Endothelial cell of hepatic sinusoid (primary cell): ENCODE results near the gene PARD6A.

ENCODE experiments used
- in situ Hi-C: cut with HindIII; loops from 2 replicates; pipeline ENCODE4 v1.10.0; 2017; ENCODE audit warnings: low sequenced_read_pairs

The PARD6A gene, protein sequence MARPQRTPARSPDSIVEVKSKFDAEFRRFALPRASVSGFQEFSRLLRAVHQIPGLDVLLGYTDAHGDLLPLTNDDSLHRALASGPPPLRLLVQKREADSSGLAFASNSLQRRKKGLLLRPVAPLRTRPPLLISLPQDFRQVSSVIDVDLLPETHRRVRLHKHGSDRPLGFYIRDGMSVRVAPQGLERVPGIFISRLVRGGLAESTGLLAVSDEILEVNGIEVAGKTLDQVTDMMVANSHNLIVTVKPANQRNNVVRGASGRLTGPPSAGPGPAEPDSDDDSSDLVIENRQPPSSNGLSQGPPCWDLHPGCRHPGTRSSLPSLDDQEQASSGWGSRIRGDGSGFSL

DNA sequence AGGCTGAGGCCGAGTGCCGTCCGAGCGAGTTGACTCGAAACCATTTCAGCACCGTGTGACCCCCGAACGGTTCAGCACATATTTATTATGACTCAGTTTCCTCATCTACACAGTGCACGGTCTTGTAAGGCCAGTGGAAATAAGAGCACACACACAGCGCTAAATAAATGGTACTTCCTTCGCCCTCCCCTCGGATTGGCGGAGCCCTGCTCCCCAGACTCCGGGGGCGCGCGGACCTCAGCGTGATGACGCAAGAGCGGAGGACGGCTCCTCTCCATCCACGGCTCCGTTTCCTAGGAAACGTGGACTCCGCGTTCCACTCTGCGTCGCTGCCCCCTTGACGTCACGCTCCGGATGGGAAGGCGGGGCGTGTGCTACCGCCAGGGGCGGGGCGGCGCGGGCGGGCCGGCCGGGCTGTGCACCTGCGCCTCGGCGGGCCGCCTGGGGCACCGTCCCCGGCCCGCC is at the start of gene PARD6A:
PARD6A (plus strand) TSS at position 397 of the 465 bp plus-strand sequence. CDS start 79 bp downstream, outside the sequence.
- in situ Hi-C loops: no loop called here

DNA sequence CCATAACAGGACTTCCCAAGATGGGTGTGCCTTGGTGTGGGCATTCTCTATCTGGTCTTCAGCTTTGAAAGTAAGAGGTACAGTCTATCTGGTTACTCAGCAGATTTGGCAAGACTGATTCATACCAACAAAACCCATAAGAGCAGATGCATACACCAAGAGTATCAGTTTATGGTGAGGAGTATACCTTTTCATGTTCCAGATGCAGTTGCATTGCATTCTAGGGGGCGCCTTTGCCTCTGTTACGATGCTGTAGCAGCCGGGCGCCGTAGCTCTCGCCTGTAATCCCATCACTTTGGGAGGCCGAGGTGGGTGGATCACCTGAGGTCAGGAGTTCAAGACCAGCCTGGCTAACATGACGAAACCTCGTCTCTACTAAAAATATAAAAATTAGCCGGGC is 47.0 kb upstream of the PARD6A start:
- in situ Hi-C loops: no loop called here

DNA sequence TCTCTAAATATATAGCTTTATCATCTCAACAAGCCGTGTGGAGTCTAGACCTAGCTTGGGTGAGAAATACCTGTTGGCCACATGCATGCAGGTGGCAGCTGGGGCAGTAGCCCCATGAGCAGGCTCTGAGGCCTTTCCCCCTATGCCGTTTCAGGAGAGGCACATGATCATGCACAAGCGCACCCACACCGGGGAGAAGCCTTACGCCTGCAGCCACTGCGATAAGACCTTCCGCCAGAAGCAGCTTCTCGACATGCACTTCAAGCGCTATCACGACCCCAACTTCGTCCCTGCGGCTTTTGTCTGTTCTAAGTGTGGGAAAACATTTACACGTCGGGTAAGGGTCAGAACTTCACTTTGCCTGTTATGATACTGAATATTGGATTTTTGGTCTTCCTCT is 32.5 kb upstream of the PARD6A start:
- in situ Hi-C loops: no loop called here

DNA sequence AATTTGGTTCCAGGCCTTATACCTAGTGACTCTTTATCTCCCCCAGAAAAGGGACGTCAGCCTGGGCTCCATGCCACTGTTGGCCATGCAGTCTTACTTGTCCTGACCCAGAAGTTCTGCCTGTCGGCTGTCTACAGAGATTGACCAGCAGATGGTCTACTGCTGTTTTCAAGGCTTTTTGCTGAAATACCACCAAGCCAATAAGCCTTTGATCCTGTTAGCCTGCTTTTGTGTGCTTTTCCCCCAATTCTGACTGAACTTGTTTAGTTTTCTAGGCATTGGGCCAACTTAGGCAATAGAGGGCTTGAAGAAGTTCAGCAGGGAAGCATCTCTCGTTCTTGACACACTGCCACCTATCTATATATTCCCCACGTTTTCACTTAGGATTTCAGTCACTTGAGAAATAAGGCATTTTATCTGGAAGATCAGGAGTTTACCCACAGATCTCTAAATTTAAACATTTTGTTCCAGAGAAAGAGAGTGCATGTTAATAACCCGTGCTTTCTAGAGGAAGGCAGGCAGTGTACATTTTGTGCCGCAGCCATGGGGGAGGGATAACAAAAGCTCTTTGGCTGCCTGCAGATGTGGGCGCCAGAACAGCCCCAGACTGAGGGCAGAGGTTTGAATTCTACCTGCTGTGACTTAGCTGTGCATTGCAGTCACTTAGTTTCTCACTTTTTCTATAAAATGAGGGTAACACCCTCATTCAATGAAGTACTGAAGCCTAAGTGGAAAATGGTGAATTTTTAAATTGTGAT is 28.2 kb upstream of the PARD6A start:
- in situ Hi-C loops: no loop called here

DNA sequence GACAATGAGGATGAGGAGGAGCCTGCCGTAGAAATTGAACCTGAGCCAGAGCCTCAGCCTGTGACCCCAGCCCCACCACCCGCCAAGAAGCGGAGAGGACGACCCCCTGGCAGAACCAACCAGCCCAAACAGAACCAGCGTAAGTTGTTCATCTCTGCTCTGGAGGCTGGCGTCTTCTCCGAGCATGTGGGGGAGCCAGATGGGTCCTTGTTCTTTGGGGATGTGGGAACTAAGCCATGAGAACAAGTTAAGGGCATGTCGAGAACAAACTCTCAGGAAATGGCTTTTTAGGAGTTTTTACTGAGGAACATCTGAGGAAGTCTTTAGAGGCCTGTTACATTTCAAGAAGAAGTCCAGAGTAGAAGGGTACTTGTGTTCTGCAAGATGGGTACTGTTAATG is 24.0 kb upstream of the PARD6A start:
- in situ Hi-C loops: no loop called here

DNA sequence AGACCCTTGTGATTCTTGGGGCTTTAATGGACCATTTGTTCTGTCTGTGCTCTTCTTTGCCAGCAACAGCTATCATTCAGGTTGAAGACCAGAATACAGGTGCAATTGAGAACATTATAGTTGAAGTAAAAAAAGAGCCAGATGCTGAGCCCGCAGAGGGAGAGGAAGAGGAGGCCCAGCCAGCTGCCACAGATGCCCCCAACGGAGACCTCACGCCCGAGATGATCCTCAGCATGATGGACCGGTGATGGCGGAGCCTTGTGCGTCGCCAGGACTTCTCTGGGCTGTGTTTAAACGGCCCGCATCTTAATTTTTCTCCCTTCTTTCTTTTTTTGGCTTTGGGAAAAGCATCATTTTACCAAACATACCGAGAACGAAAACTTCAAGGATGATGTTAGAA is 23.1 kb upstream of the PARD6A start:
- in situ Hi-C loops: no loop called here

DNA sequence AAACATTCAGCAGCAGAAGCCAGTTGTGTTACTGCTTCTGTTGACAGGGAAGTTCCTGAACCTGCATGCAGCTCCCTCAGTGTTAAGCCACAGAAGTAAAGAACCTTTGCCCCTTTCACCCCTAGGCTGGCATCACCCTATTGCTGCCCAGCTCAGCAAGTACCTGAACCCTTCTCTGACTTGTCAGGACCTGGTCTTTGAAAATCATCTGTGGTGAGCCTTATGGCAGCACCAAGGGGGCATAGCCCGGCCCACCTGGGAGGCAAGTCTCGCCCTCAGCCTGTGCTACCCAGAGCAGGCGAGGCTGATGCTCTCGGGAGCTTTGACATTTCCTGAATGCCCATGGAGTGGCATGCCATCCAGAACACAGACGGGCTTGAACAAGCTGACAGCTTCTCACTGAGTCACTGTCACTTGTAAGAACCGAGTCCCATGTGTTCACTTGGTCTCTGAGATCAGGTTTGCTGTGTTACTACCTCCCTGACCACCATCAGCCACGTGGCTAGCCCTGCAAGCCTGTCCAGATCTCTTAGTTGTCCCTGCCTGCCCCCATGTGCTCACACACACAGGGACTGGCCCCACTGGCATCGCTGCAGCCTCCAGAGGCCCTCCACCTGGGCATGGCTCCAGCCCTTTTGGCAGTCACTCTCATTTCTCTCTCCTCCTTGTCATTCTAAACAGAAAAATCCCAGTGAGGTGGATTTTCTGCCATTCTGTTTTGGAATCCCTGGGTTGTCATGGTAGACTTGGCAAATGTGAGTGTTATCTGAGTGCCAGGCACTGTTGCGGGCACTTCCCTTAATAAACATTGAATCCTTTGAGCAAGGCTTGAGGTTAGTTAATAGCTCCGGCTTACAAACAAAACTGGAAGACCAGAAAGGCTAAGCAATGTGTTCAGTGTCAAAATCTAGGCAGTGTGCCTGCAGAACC is 18.7 kb upstream of the PARD6A start:
- in situ Hi-C loops: loop anchor here (5.0 kb wide), 1 partner anchor 55 kb away; no protein-coding TSS in a partner anchor

DNA sequence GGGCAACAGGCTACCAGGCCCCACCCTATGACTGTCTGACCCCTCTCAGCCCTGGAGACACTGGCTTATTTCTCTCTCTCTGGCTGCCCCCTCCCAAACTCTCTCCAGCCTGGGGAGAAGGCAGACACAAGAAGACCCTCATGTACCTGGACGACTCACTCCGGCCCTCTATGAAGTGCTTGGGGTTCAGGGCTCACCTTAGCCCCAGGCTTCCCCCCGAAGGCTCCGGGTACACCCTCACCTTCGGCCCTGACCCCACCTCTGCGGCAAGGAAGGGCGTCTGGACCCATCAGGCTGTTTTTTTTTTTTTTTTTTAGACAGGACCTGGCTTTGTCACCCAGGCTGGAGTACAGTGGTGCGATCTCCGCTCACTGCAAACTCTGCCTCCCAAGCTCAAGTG is 16.7 kb upstream of the PARD6A start:
- in situ Hi-C loops: loop anchor here (5.0 kb wide), 1 partner anchor 57 kb away; no protein-coding TSS in a partner anchor

DNA sequence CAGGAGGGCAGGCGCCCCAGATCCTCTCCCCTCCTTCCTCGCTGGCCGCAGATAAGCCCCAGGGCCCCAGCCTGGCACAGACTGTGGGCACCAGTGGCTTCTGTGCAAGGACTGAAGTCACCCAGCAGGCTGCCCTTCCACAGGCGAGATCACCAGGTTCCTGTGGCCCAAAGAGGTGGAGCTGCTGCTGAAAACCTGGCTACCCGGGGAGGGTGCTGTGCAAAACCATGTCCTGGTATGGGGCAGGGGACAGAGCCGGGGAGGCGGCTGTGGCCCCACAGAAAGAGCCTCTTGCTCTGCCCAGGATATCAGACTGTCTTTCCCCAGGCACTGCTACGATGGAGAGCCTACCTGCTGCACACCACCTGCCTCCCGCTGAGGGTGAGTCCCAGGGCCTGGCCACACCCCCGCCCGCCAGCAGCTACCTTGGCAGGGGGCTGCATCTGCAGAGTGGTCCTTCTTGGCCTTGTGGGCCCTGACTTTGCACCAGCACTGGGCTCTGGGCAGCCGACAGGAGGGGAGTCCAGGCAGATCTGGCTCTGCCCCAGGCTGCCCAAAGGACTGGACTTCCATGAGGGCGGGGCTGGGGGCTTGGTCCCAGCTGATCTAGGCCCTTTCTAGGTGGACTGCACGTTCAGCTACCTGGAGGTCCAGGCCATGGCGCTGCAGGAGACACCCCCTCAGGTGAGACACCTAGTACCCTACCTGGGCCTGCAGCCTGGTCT is 15.2 kb upstream of the PARD6A start:
- in situ Hi-C loops: no loop called here

DNA sequence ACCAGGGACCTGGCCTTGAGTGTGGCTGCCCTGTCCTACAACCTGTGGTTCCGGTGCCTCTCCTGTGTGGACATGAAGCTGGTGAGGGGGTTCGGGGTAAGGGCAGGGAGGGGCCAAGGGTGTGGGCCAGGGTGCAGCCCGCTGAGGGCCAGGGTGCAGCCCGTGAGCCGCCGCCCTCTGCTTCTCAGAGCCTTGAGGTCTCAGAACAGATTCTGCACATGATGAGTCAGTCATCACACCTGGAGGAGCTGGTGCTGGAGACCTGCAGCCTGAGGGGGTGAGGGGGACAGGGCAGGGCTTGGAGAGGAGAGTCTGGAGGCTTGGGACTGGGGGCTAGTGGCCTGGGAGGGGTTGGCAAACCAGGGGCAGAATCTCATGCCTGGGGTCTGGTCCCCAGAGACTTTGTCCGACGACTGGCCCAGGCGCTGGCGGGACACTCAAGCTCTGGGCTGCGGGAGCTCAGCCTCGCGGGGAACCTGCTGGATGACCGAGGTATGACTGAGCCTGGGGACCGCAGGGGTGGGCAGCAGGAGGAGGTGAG is 13.6 kb upstream of the PARD6A start:
- in situ Hi-C loops: no loop called here

DNA sequence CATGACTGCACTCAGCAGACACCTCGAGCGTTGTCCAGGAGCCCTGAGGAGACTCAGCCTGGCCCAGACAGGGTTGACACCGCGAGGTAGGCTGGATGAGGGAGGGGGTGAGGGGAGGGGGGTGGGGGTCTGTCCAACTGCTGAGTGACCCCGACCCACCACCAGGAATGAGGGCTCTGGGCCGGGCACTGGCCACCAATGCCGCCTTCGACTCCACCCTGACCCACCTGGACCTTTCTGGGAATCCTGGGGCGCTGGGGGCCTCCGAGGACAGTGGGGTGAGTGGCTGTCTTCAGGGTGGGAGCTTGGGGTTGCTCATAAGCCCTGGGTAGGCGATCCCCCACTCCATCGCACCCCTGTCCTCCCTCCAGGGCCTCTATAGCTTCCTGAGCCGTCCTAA is 13.1 kb upstream of the PARD6A start:
- in situ Hi-C loops: no loop called here

DNA sequence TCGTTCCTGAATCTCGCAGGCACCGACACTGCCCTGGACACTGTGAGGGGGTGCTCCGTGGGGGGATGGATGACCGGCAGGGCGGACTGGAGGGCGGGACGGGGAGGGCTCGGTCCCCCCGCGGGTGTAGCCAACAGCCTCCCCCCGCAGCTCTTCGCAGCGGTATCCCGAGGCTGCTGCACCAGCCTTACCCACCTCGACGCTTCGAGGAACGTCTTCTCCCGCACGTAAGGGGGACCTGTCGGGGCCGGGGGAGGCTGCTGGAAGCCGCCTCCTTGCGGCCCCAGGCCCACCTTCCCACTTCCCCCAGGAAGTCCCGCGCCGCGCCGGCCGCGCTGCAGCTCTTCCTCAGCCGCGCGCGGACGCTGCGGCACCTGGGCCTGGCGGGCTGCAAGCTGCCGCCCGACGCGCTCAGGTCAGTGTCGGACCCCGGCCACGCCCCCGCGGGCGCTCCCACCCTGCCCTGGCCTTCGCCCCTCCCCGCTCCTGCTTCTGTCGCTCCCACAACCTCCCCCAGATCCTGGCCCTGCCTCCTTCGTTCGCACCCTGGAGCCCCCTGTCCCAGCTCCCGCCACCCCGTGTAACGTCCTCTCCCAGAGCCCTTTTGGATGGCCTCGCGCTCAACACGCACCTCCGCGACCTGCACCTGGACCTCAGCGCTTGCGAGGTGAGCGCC is 12.5 kb upstream of the PARD6A start:
- in situ Hi-C loops: no loop called here

DNA sequence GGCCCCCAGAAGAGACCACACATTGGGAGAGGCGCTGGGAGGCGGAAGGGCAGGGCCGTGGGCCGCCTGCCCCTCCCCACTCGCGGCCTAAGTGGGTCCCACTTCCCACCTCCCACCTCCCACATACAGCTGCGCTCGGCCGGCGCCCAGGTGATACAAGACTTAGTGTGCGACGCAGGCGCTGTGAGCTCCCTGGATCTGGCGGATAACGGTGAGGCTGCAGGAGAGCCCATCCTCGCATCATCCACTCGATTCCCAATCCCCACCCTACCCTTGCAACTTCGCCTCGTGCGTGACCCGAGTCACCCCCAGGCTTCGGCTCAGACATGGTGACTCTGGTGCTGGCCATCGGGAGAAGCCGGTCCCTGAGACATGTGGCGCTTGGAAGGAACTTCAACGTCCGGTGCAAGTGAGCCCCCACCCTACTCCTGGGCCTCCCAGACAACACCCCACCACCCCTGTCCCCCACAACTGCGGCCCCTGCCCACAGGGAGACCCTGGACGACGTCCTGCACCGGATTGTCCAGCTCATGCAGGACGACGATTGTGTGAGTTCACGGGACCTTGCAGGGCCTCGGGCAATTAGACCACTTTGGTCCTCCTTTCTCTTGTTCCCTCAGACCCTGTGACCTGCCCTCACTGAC is 11.9 kb upstream of the PARD6A start:
- in situ Hi-C loops: no loop called here

DNA sequence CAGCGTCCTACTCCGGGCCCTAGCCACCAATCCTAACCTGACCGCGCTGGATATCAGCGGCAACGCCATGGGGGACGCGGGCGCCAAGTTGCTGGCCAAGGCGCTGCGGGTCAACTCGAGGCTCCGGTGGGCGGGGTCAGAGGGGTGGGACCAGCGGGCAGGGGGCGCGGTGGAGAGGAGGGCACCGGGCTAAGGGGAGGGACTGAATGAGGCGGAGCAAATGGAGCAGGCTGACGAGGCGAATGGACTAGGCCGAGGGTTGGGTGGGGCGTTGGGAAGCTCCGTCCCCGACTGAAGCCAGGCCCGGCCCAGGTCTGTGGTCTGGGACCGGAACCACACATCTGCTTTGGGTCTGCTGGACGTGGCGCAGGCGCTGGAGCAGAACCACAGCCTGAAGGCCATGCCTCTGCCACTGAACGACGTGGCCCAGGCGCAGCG is 11.2 kb upstream of the PARD6A start:
- in situ Hi-C loops: no loop called here

DNA sequence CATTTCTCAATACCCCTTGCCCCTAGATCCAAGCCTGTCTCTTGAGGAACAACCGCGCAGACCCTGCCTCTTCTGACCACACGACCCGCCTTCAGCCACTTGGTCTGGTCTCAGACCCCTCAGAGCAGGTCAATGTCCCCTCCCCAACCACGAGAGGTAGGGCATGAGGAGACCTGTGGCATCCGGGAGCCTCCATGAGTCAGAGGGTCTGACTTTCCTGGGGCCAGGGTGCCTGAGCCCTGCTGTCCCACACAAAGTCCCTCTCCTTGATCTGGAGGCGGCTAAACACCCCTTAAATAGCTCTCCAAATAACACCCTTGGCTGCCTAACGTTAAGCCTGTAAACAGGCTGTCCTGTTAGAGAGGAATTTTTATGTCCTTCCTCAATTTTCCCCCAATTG is 10.7 kb upstream of the PARD6A start:
- in situ Hi-C loops: no loop called here

DNA sequence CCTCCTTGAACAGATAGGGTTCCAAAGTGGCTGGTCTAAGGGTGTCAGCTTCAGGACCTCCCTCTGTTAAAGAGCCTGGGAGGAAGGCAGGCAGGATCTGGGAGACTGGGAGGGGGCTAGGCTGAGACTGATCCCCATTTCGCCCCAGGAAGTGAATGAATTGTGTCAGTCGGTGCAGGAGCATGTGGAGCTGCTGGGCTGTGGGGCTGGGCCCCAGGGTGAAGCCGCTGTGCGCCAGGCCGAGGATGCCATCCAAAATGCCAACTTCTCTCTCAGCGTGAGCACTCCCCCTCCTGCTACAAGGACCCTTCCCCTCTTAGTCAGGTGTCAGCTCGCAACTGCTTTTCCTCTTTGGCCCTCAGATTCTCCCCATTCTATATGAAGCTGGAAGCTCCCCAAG is 9.7 kb upstream of the PARD6A start:
- in situ Hi-C loops: no loop called here

DNA sequence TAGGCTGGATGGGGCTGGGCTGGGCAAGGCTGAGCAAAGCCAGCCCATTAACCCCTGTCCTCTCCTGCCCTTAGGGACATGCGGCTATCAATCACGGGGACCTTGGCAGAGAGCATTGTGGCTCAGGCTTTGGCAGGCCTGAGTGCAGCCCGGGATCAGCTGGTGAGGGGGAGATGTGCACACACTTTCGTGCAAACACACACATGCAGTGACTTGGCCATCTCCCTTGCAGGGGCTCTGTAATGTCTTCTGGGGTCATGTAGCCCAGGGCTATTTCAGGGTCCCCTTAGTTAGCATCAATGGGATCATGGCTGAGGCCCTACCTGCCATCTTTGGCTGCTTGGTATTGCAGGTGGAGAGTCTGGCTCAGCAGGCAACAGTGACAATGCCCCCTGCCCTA is 8.9 kb upstream of the PARD6A start:
- in situ Hi-C loops: no loop called here

DNA sequence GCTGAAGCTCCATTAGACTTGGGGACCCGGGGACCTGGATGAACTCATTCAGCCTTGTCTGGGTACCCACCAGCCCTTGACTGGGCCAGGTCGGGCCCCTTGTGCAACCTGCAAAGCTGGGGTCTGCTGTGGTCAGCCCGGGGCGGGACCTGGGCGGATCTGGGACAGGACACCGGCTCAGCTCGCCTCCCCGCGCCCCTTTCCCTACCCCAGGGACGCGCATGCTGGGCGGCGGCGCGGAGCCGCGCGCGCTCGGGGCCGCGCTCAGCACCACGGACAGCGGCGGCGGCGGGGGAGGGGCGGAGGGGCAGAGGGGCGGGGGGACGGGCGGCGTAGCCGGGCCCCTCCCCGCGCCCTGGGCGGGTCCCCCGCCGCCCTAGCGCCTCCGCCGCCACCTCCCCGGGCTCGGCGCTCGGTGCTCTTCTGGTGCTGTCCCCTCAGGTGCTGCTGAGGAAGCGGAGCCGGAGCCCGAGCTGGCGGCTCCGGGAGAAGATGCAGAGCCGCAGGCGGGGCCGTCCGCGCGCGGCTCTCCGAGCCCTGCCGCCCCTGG is 8.1 kb upstream of the PARD6A start:
- in situ Hi-C loops: no loop called here
